CD14-positive monocyte (primary cell): ENCODE results near the gene MAD1L1. TPM values are rescaled to one million over a fixed set of nuclear protein-coding genes. Genes with fewer than 3 reads are reported as not detected.

Source experiments
- DNase-seq, 3 donors: peaks; one replicate each; pipeline ENCODE4 v3.0.0-alpha.2; 2011 to 2022
- H2AFZ ChIP-seq: 2 replicates; pipeline ENCODE4 v1.6.0; 2012; ENCODE audit warnings: mild to moderate bottlenecking, low read depth, low read length, inconsistent platforms; ENCODE audit not compliant: insufficient read depth, poor library complexity, severe bottlenecking
- H3K27ac ChIP-seq, 2 donors: 1 replicate in 1 of 2; 2 replicates in 1 of 2; pipeline ENCODE4 v1.5.1; 2012 to 2013; ENCODE audit warnings: low read length in 2 of 2, control low read depth in 1 of 2, inconsistent platforms in 1 of 2, low read depth in 1 of 2, mild to moderate bottlenecking in 1 of 2
- H3K27me3 ChIP-seq, 2 donors: one replicate each; pipeline versions ENCODE4 v1.6.0 to v1.6.1; 2011 to 2013; ENCODE audit warnings: low read length in 2 of 2; ENCODE audit not compliant: control insufficient read depth in 2 of 2, insufficient read depth in 2 of 2
- H3K36me3 ChIP-seq, 2 donors: replicated peaks in 1 of 2; 1 replicate in 1 of 2; 2 replicates in 1 of 2; pipeline versions ENCODE4 v1.5.1 to v1.6.1; 2012 to 2013; ENCODE audit warnings: low read length in 2 of 2, control low read depth in 1 of 2, inconsistent platforms in 1 of 2, mild to moderate bottlenecking in 1 of 2; ENCODE audit not compliant: insufficient read depth in 2 of 2, control insufficient read depth in 1 of 2
- H3K4me1 ChIP-seq, 2 donors: 1 replicate in 1 of 2; 2 replicates in 1 of 2; pipeline versions ENCODE4 v1.5.1 to v1.6.1; 2012 to 2013; ENCODE audit warnings: low read length in 2 of 2, control low read depth in 1 of 2, inconsistent platforms in 1 of 2, mild to moderate bottlenecking in 1 of 2, moderate library complexity in 1 of 2; ENCODE audit not compliant: insufficient read depth in 2 of 2, control insufficient read depth in 1 of 2
- H3K4me2 ChIP-seq: replicated peaks from 2 replicates; pipeline ENCODE3; 2012; ENCODE audit warnings: low read length, moderate library complexity, mild to moderate bottlenecking; ENCODE audit not compliant: poor library complexity, severe bottlenecking; ENCODE audit errors: extremely low read depth
- H3K4me3 ChIP-seq, 3 experiments: fragments of 200-600 bp in 1 of 3; sonication (generic) in 1 of 3; replicated peaks in 1 of 3; 1 replicate in 2 of 3; 2 replicates in 1 of 3; pipeline ENCODE4 v1.5.1; 2011 to 2013; ENCODE audit warnings: low read length in 3 of 3, mild to moderate bottlenecking in 3 of 3, control low read depth in 2 of 3, low read depth in 2 of 3, inconsistent platforms in 1 of 3, moderate library complexity in 1 of 3
- H3K79me2 ChIP-seq: 2 replicates; pipeline ENCODE4 v1.6.0; 2012; ENCODE audit warnings: mild to moderate bottlenecking, control low read depth, inconsistent platforms, low read length, moderate library complexity; ENCODE audit not compliant: insufficient read depth
- H3K9ac ChIP-seq: 2 replicates; pipeline ENCODE4 v1.6.0; 2017; ENCODE audit warnings: low read length, mild to moderate bottlenecking; ENCODE audit not compliant: insufficient read depth, poor library complexity, severe bottlenecking
- H3K9me3 ChIP-seq, 2 donors: replicated peaks in 1 of 2; 1 replicate in 1 of 2; 2 replicates in 1 of 2; pipeline versions ENCODE4 v1.5.1 to v1.6.1; 2012 to 2013; ENCODE audit warnings: low read length in 2 of 2, control low read depth in 1 of 2; ENCODE audit not compliant: control insufficient read depth in 1 of 2, insufficient read depth in 1 of 2
- H4K20me1 ChIP-seq: 2 replicates; pipeline ENCODE4 v1.6.0; 2012; ENCODE audit warnings: mild to moderate bottlenecking, low read length, control low read depth, moderate library complexity; ENCODE audit not compliant: insufficient read depth
- H3K27ac Mint-ChIP-seq, 7 donors: one replicate each; pipeline ENCODE4 v1.8.0; 2020; ENCODE audit warnings: mild to moderate bottlenecking in 7 of 7, mixed read lengths in 7 of 7, moderate library complexity in 6 of 7, inconsistent platforms in 2 of 7
- H3K27me3 Mint-ChIP-seq, 3 donors: one replicate each; pipeline ENCODE4 v1.8.0; 2021 to 2022; ENCODE audit warnings: low read depth in 3 of 3, mild to moderate bottlenecking in 3 of 3, mixed read lengths in 3 of 3, moderate library complexity in 3 of 3, inconsistent platforms in 1 of 3
- H3K36me3 Mint-ChIP-seq, 2 donors: one replicate each; pipeline ENCODE4 v1.8.0; 2020; ENCODE audit warnings: mixed read lengths in 2 of 2, inconsistent platforms in 1 of 2, mild to moderate bottlenecking in 1 of 2
- H3K4me1 Mint-ChIP-seq: one replicate; pipeline ENCODE4 v1.8.0; 2020; ENCODE audit warnings: mild to moderate bottlenecking, mixed read lengths
- H3K4me3 Mint-ChIP-seq, 2 donors: one replicate each; pipeline ENCODE4 v1.8.0; 2020; ENCODE audit warnings: mild to moderate bottlenecking in 2 of 2, mixed read lengths in 2 of 2, moderate library complexity in 1 of 2
- H3K9me3 Mint-ChIP-seq, 7 donors: one replicate each; pipeline ENCODE4 v1.8.0; 2020 to 2022; ENCODE audit warnings: mixed read lengths in 7 of 7, mild to moderate bottlenecking in 6 of 7, moderate library complexity in 6 of 7, inconsistent platforms in 2 of 7
- CTCF ChIP-seq: fragments of 200-600 bp; IDR thresholded peaks from one replicate; pipeline ENCODE4 v1.8.0; 2022; ENCODE audit warnings: antibody characterized with exemption, mild to moderate bottlenecking
- whole genome bisulfite sequencing: methylation state at CpG from one replicate; pipeline ENCODE4 v1.1.5; 2013; ENCODE audit warnings: missing lambda C conversion rate; ENCODE audit not compliant: insufficient coverage; 5-methylcytosine and 5-hydroxymethylcytosine counted together
- intact Hi-C, 2 donors: fragments of 100-400 bp; cut with micrococcal nuclease; formaldehyde crosslinking; loops; one replicate each; pipeline versions ENCODE4 v1.15.0 to v1.15.1; 2023
- polyA plus RNA-seq, 3 donors: library from polyadenylated mRNA; depleted of rRNA in 1 of 3; unstranded in 2 of 3; stranded (reverse) in 1 of 3; fragments of 300-500 nt in 2 of 3; fragments of >200 nt in 1 of 3; fragmentation: Illumina TruSeq in 2 of 3; gene quantifications; 1 replicate in 2 of 3; 2 replicates in 1 of 3; pipeline ENCODE4 v1.2.3, GENCODE V29; 2012 to 2021

MAD1L1 gene
- polyA plus RNA-seq, 3 donors = 22.0 to 39.4 (median 33.2) TPM

GRCh38 chr7:2141021-2141410, 91.7 kb downstream of the MAD1L1 start:
- Histone ChIP-seq H3K27ac (no peak overlapping the region), H3K9me3 (no peaks in the 10 kb centered on the region), H3K79me2 (no peaks in the 10 kb centered on the region), H3K4me2 (no peak overlapping the region), H3K36me3 (peaks cover 28 to 40% of the 10 kb centered on the region in 2 donors), H3K4me3 (no peak overlapping the region), H3K27me3 (no peaks in the 10 kb centered on the region), H3K9ac (no peak overlapping the region), H3K4me1 (peaks cover 9% of the 10 kb centered on the region in 2 donors), H2AFZ (no peak overlapping the region), H4K20me1 (no peaks in the 10 kb centered on the region)
- Mint-ChIP-seq H3K9me3 (peaks cover 0 to 2% (median 0%) of the 10 kb centered on the region in 7 donors), H3K27ac (no peak overlapping the region), H3K36me3 (peaks cover 37 to 60% of the 10 kb centered on the region in 2 donors), H3K27me3 (no peaks in the 10 kb centered on the region), H3K4me1 (peaks cover 17% of the 10 kb centered on the region), H3K4me3 (no peak overlapping the region)
- WGBS = 94% methylated on average over 17 of the region's 17 CpGs
- no peak for DNase-seq
- intact Hi-C loops = no loop called here
- no peak for TF ChIP-seq CTCF

GRCh38 chr7:2140216-2141020, 92.3 kb downstream of the MAD1L1 start:
- H3K27me3 Mint-ChIP-seq = no peaks in the 10 kb centered on the region
- no peaks in the 10 kb centered on the region for H3K79me2 ChIP-seq
- H3K27me3 ChIP-seq = no peaks in the 10 kb centered on the region
- peaks cover 11% of the 10 kb centered on the region for H3K4me1 Mint-ChIP-seq
- DNase-seq = no peak
- H3K4me3 Mint-ChIP-seq = no peak overlapping the region
- no peaks in the 10 kb centered on the region for H4K20me1 ChIP-seq
- H3K27ac Mint-ChIP-seq = no peak overlapping the region
- intact Hi-C loops = no loop called here
- no peaks in the 10 kb centered on the region for H3K9me3 ChIP-seq
- 91% methylated on average over 12 of the region's 21 CpGs for WGBS
- peaks cover 9% of the 10 kb centered on the region in 2 donors for H3K4me1 ChIP-seq
- H3K36me3 ChIP-seq = peaks cover 22 to 39% of the 10 kb centered on the region in 2 donors
- TF ChIP-seq CTCF = no peak
- H3K9me3 Mint-ChIP-seq = peaks cover 0 to 4% (median 0%) of the 10 kb centered on the region in 7 donors
- no peak overlapping the region for H2AFZ ChIP-seq
- peaks cover 38 to 60% of the 10 kb centered on the region in 2 donors for H3K36me3 Mint-ChIP-seq
- H3K4me3 ChIP-seq = no peak overlapping the region
- H3K4me2 ChIP-seq = no peak overlapping the region
- H3K9ac ChIP-seq = no peak overlapping the region
- H3K27ac ChIP-seq = no peak overlapping the region
